Sigmoid colon (tissue), 7 donors: ENCODE results near the gene WNK1. TPM values are rescaled to one million over a fixed set of nuclear protein-coding genes. Genes with fewer than 3 reads are reported as not detected.

ENCODE experiments used
- DNase-seq: peaks from one replicate; pipeline ENCODE4 v3.0.0-alpha.2; 2019
- H3K27ac ChIP-seq, 4 donors: fragments of 200-600 bp; sonication (generic); one replicate each; pipeline ENCODE4 v1.5.1; 2016 to 2019; ENCODE audit warnings: mild to moderate bottlenecking in 1 of 4
- H3K27me3 ChIP-seq, 3 donors: fragments of 200-600 bp; sonication (generic); one replicate each; pipeline ENCODE4 v1.5.1; 2019; ENCODE audit warnings: mild to moderate bottlenecking in 1 of 3
- H3K36me3 ChIP-seq, 4 donors: fragments of 200-600 bp; sonication (generic); one replicate each; pipeline ENCODE4 v1.5.1; 2016 to 2019
- H3K4me1 ChIP-seq, 4 donors: fragments of 200-600 bp; sonication (generic); one replicate each; pipeline ENCODE4 v1.5.1; 2017 to 2019
- H3K4me3 ChIP-seq, 4 donors: fragments of 200-600 bp; sonication (generic); one replicate each; pipeline ENCODE4 v1.5.1; 2017 to 2019; ENCODE audit warnings: mild to moderate bottlenecking in 2 of 4, moderate library complexity in 1 of 4
- H3K9me3 ChIP-seq, 4 donors: fragments of 200-600 bp in 3 of 4; sonication (generic) in 3 of 4; one replicate each; pipeline versions ENCODE4 v1.5.1 to v1.6.1; 2013 to 2019
- EP300 ChIP-seq, 4 donors: sonication (generic); formaldehyde crosslinking; IDR thresholded peaks; one replicate each; pipeline ENCODE4 v1.6.1; 2017; ENCODE audit warnings: antibody characterized with exemption in 4 of 4
- POLR2A ChIP-seq, 2 donors: fragments of 450-650 bp; IDR thresholded peaks; one replicate each; pipeline ENCODE4 v1.6.1; 2016; ENCODE audit warnings: antibody characterized with exemption in 2 of 2, mild to moderate bottlenecking in 2 of 2, moderate library complexity in 2 of 2
- POLR2AphosphoS5 ChIP-seq, 4 donors: sonication (generic); formaldehyde crosslinking; IDR thresholded peaks; one replicate each; pipeline ENCODE4 v1.6.1; 2017; ENCODE audit warnings: antibody characterized with exemption in 4 of 4
- WGBS, 2 donors: extraction: QIAGEN DNeasy Blood & Tissue Kit; methylation state at CpG; one replicate each; pipeline ENCODE4 v1.1.7; 2013; 5-methylcytosine and 5-hydroxymethylcytosine counted together
- intact Hi-C: fragments of 100-400 bp; cut with DNase I; formaldehyde crosslinking; loops from one replicate; pipeline ENCODE4 v1.15.1; 2023
- polyA plus RNA-seq, 3 donors: library from polyadenylated mRNA; stranded (reverse); fragments of 200-250 nt; gene quantifications; one replicate each; pipeline ENCODE4 v1.2.3, GENCODE V29; 2013
- total RNA-seq, 4 donors: library from RNA; depleted of rRNA; stranded (reverse); fragments of >200 nt; gene quantifications; one replicate each; pipeline ENCODE4 v1.1.0, GENCODE V29; 2016
- TF ChIP-seq, protein P1 (sequence below), 4 experiments: fragments of 450-650 bp in 3 of 4; fragments of 200-600 bp in 1 of 4; IDR thresholded peaks; one replicate each; pipeline ENCODE4 v1.5.1; 2016 to 2019; ENCODE audit warnings: antibody characterized with exemption in 4 of 4, mild to moderate bottlenecking in 3 of 4, moderate library complexity in 2 of 4
- donor health status: healthy with polysubstance abuse.
- donor health status: Bipolar disorder and iron deficiency.
- donor health status: healthy.

WNK1 gene
- total and polyA plus RNA-seq, 7 donors, result 13.2 to 146 (median 73.6) TPM

DNA sequence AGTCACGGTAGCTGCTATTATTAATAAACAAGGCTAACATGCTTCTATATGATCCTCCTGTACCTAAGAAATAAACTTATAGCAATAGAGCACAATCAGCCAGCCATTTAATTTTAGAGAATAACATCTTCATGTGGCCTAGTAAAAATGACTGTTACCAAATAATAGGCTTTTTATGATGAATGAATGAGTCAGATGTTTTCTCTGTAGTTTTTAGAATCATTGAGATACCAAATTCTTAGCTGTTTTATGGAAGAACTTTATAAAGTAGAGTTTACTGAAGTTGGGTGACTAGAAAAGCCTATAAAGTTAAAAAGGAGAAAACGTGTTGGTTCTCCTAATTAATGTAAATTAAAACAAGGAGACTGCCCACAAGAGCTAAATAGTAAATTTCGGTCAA is 40.7 kb downstream of the WNK1 start:
- Histone ChIP-seq H3K36me3 (no peaks in the 10 kb centered on the region), H3K4me1 (peaks cover 0 to 64% (median 34%) of the 10 kb centered on the region in 4 donors), H3K27me3 (no peaks in the 10 kb centered on the region), H3K4me3 (no peak overlapping the region), H3K27ac (no peak overlapping the region), H3K9me3 (no peaks in the 10 kb centered on the region)
- no peak for TF ChIP-seq EP300 (IDR thresholded peaks at IDR 0.05)
- TF ChIP-seq, protein P1, sequence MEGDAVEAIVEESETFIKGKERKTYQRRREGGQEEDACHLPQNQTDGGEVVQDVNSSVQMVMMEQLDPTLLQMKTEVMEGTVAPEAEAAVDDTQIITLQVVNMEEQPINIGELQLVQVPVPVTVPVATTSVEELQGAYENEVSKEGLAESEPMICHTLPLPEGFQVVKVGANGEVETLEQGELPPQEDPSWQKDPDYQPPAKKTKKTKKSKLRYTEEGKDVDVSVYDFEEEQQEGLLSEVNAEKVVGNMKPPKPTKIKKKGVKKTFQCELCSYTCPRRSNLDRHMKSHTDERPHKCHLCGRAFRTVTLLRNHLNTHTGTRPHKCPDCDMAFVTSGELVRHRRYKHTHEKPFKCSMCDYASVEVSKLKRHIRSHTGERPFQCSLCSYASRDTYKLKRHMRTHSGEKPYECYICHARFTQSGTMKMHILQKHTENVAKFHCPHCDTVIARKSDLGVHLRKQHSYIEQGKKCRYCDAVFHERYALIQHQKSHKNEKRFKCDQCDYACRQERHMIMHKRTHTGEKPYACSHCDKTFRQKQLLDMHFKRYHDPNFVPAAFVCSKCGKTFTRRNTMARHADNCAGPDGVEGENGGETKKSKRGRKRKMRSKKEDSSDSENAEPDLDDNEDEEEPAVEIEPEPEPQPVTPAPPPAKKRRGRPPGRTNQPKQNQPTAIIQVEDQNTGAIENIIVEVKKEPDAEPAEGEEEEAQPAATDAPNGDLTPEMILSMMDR (IDR thresholded peaks at IDR 0.05), result no peak
- TF ChIP-seq POLR2AphosphoS5 (IDR thresholded peaks at IDR 0.05), result no peak
- no peak for TF ChIP-seq POLR2A (IDR thresholded peaks at IDR 0.05)
- 89 to 90% methylated on average over 3 of the region's 3 CpGs for whole genome bisulfite sequencing, 2 donors
- DNase-seq, result no peak
- intact Hi-C loops, result no loop called here

DNA sequence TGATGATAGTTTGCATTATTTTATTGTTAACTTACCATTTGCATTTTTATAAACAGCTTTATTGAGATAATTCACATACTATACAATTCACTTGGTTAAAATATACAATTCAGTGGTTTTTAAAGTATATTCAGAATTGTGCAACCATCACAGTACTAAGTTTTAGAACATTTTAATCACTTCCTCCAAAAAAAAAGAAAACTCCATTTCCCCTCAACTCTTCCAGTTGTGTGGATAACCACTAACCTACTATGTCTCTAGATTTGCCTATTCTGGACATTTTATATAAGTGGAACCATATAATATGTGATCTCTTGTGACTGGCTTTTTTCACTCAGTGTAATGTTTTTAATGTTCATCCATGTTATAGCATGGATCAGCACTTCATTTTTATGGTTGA is 41.3 kb downstream of the WNK1 start:
- intact Hi-C loops, result no loop called here
- TF ChIP-seq POLR2A (IDR thresholded peaks at IDR 0.05) (no peak), POLR2AphosphoS5 (IDR thresholded peaks at IDR 0.05) (no peak), EP300 (IDR thresholded peaks at IDR 0.05) (no peak)
- TF ChIP-seq, protein P1 (IDR thresholded peaks at IDR 0.05), result no peak
- Histone ChIP-seq H3K9me3 (no peaks in the 10 kb centered on the region), H3K36me3 (no peaks in the 10 kb centered on the region), H3K27ac (no peak overlapping the region), H3K4me3 (no peak overlapping the region), H3K27me3 (no peaks in the 10 kb centered on the region), H3K4me1 (peaks cover 0 to 58% (median 31%) of the 10 kb centered on the region in 4 donors)
- no peak for DNase-seq

DNA sequence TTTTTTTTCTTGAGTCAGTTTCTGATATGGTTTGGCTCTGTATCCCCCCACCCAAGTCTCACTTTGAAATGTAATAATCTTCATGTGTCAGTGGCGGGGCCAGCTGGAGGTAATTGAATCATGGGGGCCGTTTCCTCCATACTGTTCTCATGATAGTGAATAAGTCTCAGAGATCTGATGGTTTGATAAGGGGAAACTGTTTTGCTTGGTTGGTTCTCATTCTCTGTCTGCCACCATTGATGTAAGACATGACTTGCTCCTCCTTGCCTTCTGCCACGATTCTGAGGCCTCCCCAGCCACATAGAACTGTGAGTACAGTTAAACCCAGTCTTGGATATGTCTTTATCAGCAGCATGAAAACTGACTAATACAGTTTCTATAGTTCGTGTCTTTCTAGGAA is 42.9 kb downstream of the WNK1 start:
- H3K9me3 ChIP-seq, result no peaks in the 10 kb centered on the region
- TF ChIP-seq POLR2AphosphoS5 (IDR thresholded peaks at IDR 0.05) (no peak), POLR2A (IDR thresholded peaks at IDR 0.05) (no peak), EP300 (IDR thresholded peaks at IDR 0.05) (no peak)
- TF ChIP-seq, protein P1 (IDR thresholded peaks at IDR 0.05), result no peak
- H3K27ac ChIP-seq, result no peak overlapping the region
- 63 to 86% methylated on average over 4 of the region's 4 CpGs for WGBS, 2 donors
- no peaks in the 10 kb centered on the region for H3K36me3 ChIP-seq
- peaks cover 0 to 44% (median 16%) of the 10 kb centered on the region in 4 donors for H3K4me1 ChIP-seq
- no peak overlapping the region for H3K4me3 ChIP-seq
- DNase-seq, result no peak
- intact Hi-C loops, result no loop called here
- H3K27me3 ChIP-seq, result no peaks in the 10 kb centered on the region

DNA sequence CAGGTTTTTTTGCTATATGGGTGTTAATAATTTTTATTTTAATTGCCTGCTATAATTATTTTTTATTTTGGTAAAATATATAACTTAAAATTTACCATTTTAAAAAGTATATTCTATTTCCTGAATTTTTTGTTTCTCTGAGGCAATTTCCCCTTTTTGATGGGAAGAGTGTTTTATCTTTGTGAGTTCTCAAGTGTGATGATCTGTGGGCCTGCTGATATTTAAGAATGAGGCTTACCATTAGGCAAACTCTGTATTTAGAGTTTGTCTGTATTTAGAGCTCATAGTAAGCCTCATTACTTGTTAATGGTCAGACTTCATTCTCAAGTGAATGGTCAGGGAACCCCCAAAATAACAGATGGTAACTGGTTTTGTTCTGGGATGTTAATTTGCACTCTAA is 48.0 kb downstream of the WNK1 start:
- no peak for DNase-seq
- no peaks in the 10 kb centered on the region for H3K9me3 ChIP-seq
- TF ChIP-seq POLR2A (IDR thresholded peaks at IDR 0.05) (no peak), POLR2AphosphoS5 (IDR thresholded peaks at IDR 0.05) (no peak), EP300 (IDR thresholded peaks at IDR 0.05) (no peak)
- TF ChIP-seq, protein P1 (IDR thresholded peaks at IDR 0.05), result no peak
- intact Hi-C loops, result no loop called here
- no peak overlapping the region for H3K4me3 ChIP-seq
- peaks cover 0 to 51% (median 20%) of the 10 kb centered on the region in 4 donors for H3K4me1 ChIP-seq
- no peaks in the 10 kb centered on the region for H3K36me3 ChIP-seq
- no peaks in the 10 kb centered on the region for H3K27me3 ChIP-seq
- H3K27ac ChIP-seq, result no peak overlapping the region
